Endothelial cell of umbilical vein (primary cell): ENCODE measurements around the gene DHRS7B.
"Not testable (repeated sequence)": the region's sequence is repeated elsewhere in the genome, so short reads cannot be mapped to it uniquely, and the experiment has no call there.

Source experiments
- EZH2 ChIP-seq: IDR thresholded peaks from 2 replicates; pipeline ENCODE4 v1.6.1; 2012; ENCODE audit warnings: borderline replicate concordance, low read depth, mild to moderate bottlenecking, moderate library complexity, low read length, inconsistent platforms; ENCODE audit not compliant: severe bottlenecking
- MAX ChIP-seq: IDR thresholded peaks from 2 replicates; pipeline ENCODE4 v1.6.1; 2011; ENCODE audit not compliant: insufficient read depth, insufficient read length
- TF ChIP-seq, protein P1 (sequence below), 2 donors: IDR thresholded peaks; 1 replicate in 1 of 2; 2 replicates in 1 of 2; pipeline ENCODE4 v1.5.1; 2011; ENCODE audit warnings: low read length in 2 of 2, mild to moderate bottlenecking in 2 of 2, moderate library complexity in 2 of 2, control low read depth in 1 of 2, inconsistent platforms in 1 of 2, low read depth in 1 of 2; ENCODE audit not compliant: insufficient read depth in 1 of 2; ENCODE audit errors: extremely low read depth in 1 of 2

- TF ChIP-seq, protein P1, sequence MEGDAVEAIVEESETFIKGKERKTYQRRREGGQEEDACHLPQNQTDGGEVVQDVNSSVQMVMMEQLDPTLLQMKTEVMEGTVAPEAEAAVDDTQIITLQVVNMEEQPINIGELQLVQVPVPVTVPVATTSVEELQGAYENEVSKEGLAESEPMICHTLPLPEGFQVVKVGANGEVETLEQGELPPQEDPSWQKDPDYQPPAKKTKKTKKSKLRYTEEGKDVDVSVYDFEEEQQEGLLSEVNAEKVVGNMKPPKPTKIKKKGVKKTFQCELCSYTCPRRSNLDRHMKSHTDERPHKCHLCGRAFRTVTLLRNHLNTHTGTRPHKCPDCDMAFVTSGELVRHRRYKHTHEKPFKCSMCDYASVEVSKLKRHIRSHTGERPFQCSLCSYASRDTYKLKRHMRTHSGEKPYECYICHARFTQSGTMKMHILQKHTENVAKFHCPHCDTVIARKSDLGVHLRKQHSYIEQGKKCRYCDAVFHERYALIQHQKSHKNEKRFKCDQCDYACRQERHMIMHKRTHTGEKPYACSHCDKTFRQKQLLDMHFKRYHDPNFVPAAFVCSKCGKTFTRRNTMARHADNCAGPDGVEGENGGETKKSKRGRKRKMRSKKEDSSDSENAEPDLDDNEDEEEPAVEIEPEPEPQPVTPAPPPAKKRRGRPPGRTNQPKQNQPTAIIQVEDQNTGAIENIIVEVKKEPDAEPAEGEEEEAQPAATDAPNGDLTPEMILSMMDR (IDR thresholded peaks at IDR 0.05; ENCODE audit: extremely low read depth in 1 of 2, insufficient read depth in 1 of 2, low read depth in 1 of 2, low read length in 2 of 2) = not testable (repeated sequence)
- not testable (repeated sequence) for TF ChIP-seq EZH2, MAX
These were observed 17.5 kb downstream of the DHRS7B start for GRCh38 chr17:21144299-21144698.
